PC-3 (cell line): ENCODE data around the gene LPAR1.

Source experiments
- EZH2 ChIP-seq: fragments of 300-600 bp; sonication (generic); IDR thresholded peaks from one replicate; pipeline ENCODE4 v1.6.1; 2017; ENCODE audit warnings: antibody characterized with exemption, mild to moderate bottlenecking, low read length; ENCODE audit not compliant: unreplicated experiment
- TF ChIP-seq, protein P1 (sequence below): fragments of 300-600 bp; sonication (generic); conservative IDR thresholded peaks from 2 replicates; pipeline ENCODE4 v1.5.1; 2017; ENCODE audit warnings: antibody characterized with exemption, low read depth, mild to moderate bottlenecking, low read length

GRCh38 chr9:110898866-110899265 is 139.4 kb downstream of the LPAR1 start:
- TF ChIP-seq, protein P1, sequence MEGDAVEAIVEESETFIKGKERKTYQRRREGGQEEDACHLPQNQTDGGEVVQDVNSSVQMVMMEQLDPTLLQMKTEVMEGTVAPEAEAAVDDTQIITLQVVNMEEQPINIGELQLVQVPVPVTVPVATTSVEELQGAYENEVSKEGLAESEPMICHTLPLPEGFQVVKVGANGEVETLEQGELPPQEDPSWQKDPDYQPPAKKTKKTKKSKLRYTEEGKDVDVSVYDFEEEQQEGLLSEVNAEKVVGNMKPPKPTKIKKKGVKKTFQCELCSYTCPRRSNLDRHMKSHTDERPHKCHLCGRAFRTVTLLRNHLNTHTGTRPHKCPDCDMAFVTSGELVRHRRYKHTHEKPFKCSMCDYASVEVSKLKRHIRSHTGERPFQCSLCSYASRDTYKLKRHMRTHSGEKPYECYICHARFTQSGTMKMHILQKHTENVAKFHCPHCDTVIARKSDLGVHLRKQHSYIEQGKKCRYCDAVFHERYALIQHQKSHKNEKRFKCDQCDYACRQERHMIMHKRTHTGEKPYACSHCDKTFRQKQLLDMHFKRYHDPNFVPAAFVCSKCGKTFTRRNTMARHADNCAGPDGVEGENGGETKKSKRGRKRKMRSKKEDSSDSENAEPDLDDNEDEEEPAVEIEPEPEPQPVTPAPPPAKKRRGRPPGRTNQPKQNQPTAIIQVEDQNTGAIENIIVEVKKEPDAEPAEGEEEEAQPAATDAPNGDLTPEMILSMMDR: no peak
- TF ChIP-seq EZH2: no peak
